ENCODE data around the gene EEF1AKMT3. TPM values are rescaled to one million over a fixed set of nuclear protein-coding genes. Genes with fewer than 3 reads are reported as not detected.

EEF1AKMT3 gene
- total RNA-seq, 5 donors from 2014 or later (not counting 1 experiment from before 2014, with no cell fraction given) = 2.4 to 5.1 (median 3.4) TPM

DNA sequence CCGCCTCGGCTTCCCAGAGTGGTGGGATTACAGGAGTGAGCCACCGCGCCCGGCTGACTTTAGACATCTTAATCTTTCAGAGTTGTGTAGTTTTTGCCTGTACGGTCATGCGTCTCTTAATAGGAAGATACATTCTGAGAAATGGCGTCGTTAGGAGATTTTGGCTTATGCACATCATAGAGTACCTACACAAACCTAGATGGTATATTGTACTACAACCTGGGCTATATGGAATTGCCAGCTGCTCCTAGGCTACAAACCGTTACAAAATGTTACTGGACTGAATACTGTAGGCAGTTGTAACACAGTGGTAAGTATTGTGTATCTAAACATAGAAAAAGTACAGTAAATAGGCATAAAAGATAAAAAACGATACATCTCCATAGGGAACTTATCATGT, 11.4 kb downstream of the EEF1AKMT3 start:
- ChIA-PET POLR2A (interaction anchor here in 1 of 2 donors (0.6 kb wide), 1 partner anchor 27 kb away, joined by 3 read pairs; no protein-coding TSS in a partner anchor), CTCF (interaction anchor here (0.7 to 1.3 kb wide), 4 partner anchors 15 to 120 kb away, joined by 3 to 4 read pairs (median 4); no protein-coding TSS in a partner anchor)
- Mint-ChIP-seq H3K4me1 (peaks cover 50 to 54% (median 52%) of the 10 kb centered on the region in 3 donors), H3K4me3 (peak overlapping the region; percentile 62 to 100 (median 77)), H3K9me3 (no peaks in the 10 kb centered on the region), H3K27me3 (no peaks in the 10 kb centered on the region), H3K27ac (peak overlapping the region in 1 of 2 donors; percentile 44), H3K36me3 (peaks cover 23% of the 10 kb centered on the region)
- no peak for DNase-seq
- Histone ChIP-seq H3K4me1 (ENCODE audit: control insufficient read depth in 1 of 2, extremely low read depth in 1 of 2, insufficient read depth in 2 of 2, low read length in 2 of 2) (peaks cover 22 to 40% of the 10 kb centered on the region in 2 experiments), H3K27me3 (replicated peaks in 1 of 2; ENCODE audit: control insufficient read depth in 2 of 2, extremely low read depth in 1 of 2, insufficient read depth in 2 of 2, low read length in 1 of 2) (no peaks in the 10 kb centered on the region), H3K36me3 (ENCODE audit: control insufficient read depth in 2 of 2, extremely low read depth in 1 of 2, insufficient read depth in 1 of 2, low read length in 1 of 2) (peaks cover 0 to 34% of the 10 kb centered on the region in 2 donors), H3K4me3 (ENCODE audit: control insufficient read depth in 1 of 2, extremely low read depth in 1 of 2, low read length in 1 of 2) (no peak overlapping the region), H3K9me3 (no peaks in the 10 kb centered on the region), H3K27ac (ENCODE audit: low read length) (no peak overlapping the region)
- no peak for ATAC-seq (replicated peaks in 1 of 4)
- WGBS (ENCODE audit: insufficient coverage) = no CpG with 5 or more reads among the region's 11 CpGs

- peaks cover 3 to 6% (median 4%) of the 10 kb centered on the region in 3 donors for H3K4me1 Mint-ChIP-seq
- WGBS (ENCODE audit: insufficient coverage) = 40% methylated on average over 1 of the region's 1 CpG
- DNase-seq (no peak), ATAC-seq (replicated peaks in 1 of 4) (no peak)
- H3K4me3 Mint-ChIP-seq = no peak overlapping the region
- Histone ChIP-seq H3K27ac (ENCODE audit: low read length) (no peak overlapping the region), H3K4me3 (ENCODE audit: control insufficient read depth in 1 of 2, extremely low read depth in 1 of 2, low read length in 1 of 2) (no peak overlapping the region), H3K9me3 (no peaks in the 10 kb centered on the region), H3K36me3 (ENCODE audit: control insufficient read depth in 2 of 2, extremely low read depth in 1 of 2, insufficient read depth in 1 of 2, low read length in 1 of 2) (peaks cover 3 to 69% of the 10 kb centered on the region in 2 donors), H3K4me1 (ENCODE audit: control insufficient read depth in 1 of 2, extremely low read depth in 1 of 2, insufficient read depth in 2 of 2, low read length in 2 of 2) (no peaks in the 10 kb centered on the region), H3K27me3 (replicated peaks in 1 of 2; ENCODE audit: control insufficient read depth in 2 of 2, extremely low read depth in 1 of 2, insufficient read depth in 2 of 2, low read length in 1 of 2) (no peaks in the 10 kb centered on the region)
- POLR2A ChIA-PET = interaction anchor here in 1 of 2 donors (0.8 kb wide), 1 partner anchor 39 kb away, joined by 3 read pairs; no protein-coding TSS in a partner anchor
- no peak overlapping the region for H3K27ac Mint-ChIP-seq
- CTCF ChIA-PET = interaction anchor here (0.8 to 1.3 kb wide), 2 partner anchors 11 to 105 kb away, joined by 3 to 4 read pairs; partner anchors contain the start of gene TSFM (in 1 of the 2)
- H3K27me3 Mint-ChIP-seq = no peaks in the 10 kb centered on the region
- peaks cover 38% of the 10 kb centered on the region for H3K36me3 Mint-ChIP-seq
- no peaks in the 10 kb centered on the region for H3K9me3 Mint-ChIP-seq
Measured at GRCh38 chr12:57793920-57794319, 21.5 kb downstream of the EEF1AKMT3 start.

GRCh38 chr12:57795354-57795753, 22.9 kb downstream of the EEF1AKMT3 start:
- Mint-ChIP-seq H3K4me3 (no peak overlapping the region), H3K9me3 (no peaks in the 10 kb centered on the region), H3K36me3 (peaks cover 41% of the 10 kb centered on the region), H3K27ac (no peak overlapping the region), H3K4me1 (peaks cover 3 to 6% (median 4%) of the 10 kb centered on the region in 3 donors), H3K27me3 (no peaks in the 10 kb centered on the region)
- H3K4me1 ChIP-seq (ENCODE audit: control insufficient read depth in 1 of 2, extremely low read depth in 1 of 2, insufficient read depth in 2 of 2, low read length in 2 of 2) = no peaks in the 10 kb centered on the region
- no peak overlapping the region for H3K4me3 ChIP-seq (ENCODE audit: control insufficient read depth in 1 of 2, extremely low read depth in 1 of 2, low read length in 1 of 2)
- CTCF ChIA-PET = no interaction called here
- DNase-seq (no peak), ATAC-seq (replicated peaks in 1 of 4) (no peak)
- no peak overlapping the region for H3K27ac ChIP-seq (ENCODE audit: low read length)
- no peaks in the 10 kb centered on the region for H3K9me3 ChIP-seq
- no CpG with 5 or more reads among the region's 6 CpGs for WGBS (ENCODE audit: insufficient coverage)
- POLR2A ChIA-PET = no interaction called here
- no peaks in the 10 kb centered on the region for H3K27me3 ChIP-seq (replicated peaks in 1 of 2; ENCODE audit: control insufficient read depth in 2 of 2, extremely low read depth in 1 of 2, insufficient read depth in 2 of 2, low read length in 1 of 2)
- peaks cover 3 to 70% of the 10 kb centered on the region in 2 donors for H3K36me3 ChIP-seq (ENCODE audit: control insufficient read depth in 2 of 2, extremely low read depth in 1 of 2, insufficient read depth in 1 of 2, low read length in 1 of 2)

GRCh38 chr12:57796996-57797395, 24.6 kb downstream of the EEF1AKMT3 start:
- POLR2A ChIA-PET = no interaction called here
- no peak overlapping the region for H3K4me3 ChIP-seq (ENCODE audit: control insufficient read depth in 1 of 2, extremely low read depth in 1 of 2, low read length in 1 of 2)
- Mint-ChIP-seq H3K9me3 (no peaks in the 10 kb centered on the region), H3K4me3 (no peak overlapping the region), H3K4me1 (peaks cover 0 to 3% (median 2%) of the 10 kb centered on the region in 3 donors), H3K27me3 (no peaks in the 10 kb centered on the region), H3K36me3 (peaks cover 39% of the 10 kb centered on the region), H3K27ac (no peak overlapping the region)
- H3K36me3 ChIP-seq (ENCODE audit: control insufficient read depth in 2 of 2, extremely low read depth in 1 of 2, insufficient read depth in 1 of 2, low read length in 1 of 2) = peaks cover 3 to 68% of the 10 kb centered on the region in 2 donors
- DNase-seq (no peak), ATAC-seq (replicated peaks in 1 of 4) (no peak)
- WGBS (ENCODE audit: insufficient coverage) = no CpG with 5 or more reads among the region's 1 CpG
- H3K27me3 ChIP-seq (replicated peaks in 1 of 2; ENCODE audit: control insufficient read depth in 2 of 2, extremely low read depth in 1 of 2, insufficient read depth in 2 of 2, low read length in 1 of 2) = no peaks in the 10 kb centered on the region
- H3K9me3 ChIP-seq = no peaks in the 10 kb centered on the region
- H3K4me1 ChIP-seq (ENCODE audit: control insufficient read depth in 1 of 2, extremely low read depth in 1 of 2, insufficient read depth in 2 of 2, low read length in 2 of 2) = no peaks in the 10 kb centered on the region
- no peak overlapping the region for H3K27ac ChIP-seq (ENCODE audit: low read length)
- CTCF ChIA-PET = no interaction called here

GRCh38 chr12:57797933-57798332, 25.5 kb downstream of the EEF1AKMT3 start:
- no peak for ATAC-seq (replicated peaks in 1 of 4)
- H3K36me3 ChIP-seq (ENCODE audit: control insufficient read depth in 2 of 2, extremely low read depth in 1 of 2, insufficient read depth in 1 of 2, low read length in 1 of 2) = peaks cover 0 to 67% of the 10 kb centered on the region in 2 donors
- POLR2A ChIA-PET = no interaction called here
- no peaks in the 10 kb centered on the region for H3K9me3 Mint-ChIP-seq
- no peaks in the 10 kb centered on the region for H3K27me3 Mint-ChIP-seq
- CTCF ChIA-PET = interaction anchor here in 1 of 2 donors (0.8 to 1.0 kb wide), 2 partner anchors 15 to 29 kb away, joined by 3 to 4 read pairs; partner anchors contain the start of gene TSFM
- H3K4me1 Mint-ChIP-seq = peaks cover 0 to 2% (median under 1%) of the 10 kb centered on the region in 3 donors
- no peak for DNase-seq
- WGBS (ENCODE audit: insufficient coverage) = no CpG with 5 or more reads among the region's 1 CpG
- H3K4me1 ChIP-seq (ENCODE audit: control insufficient read depth in 1 of 2, extremely low read depth in 1 of 2, insufficient read depth in 2 of 2, low read length in 2 of 2) = no peaks in the 10 kb centered on the region
- H3K36me3 Mint-ChIP-seq = peaks cover 44% of the 10 kb centered on the region
- no peaks in the 10 kb centered on the region for H3K27me3 ChIP-seq (replicated peaks in 1 of 2; ENCODE audit: control insufficient read depth in 2 of 2, extremely low read depth in 1 of 2, insufficient read depth in 2 of 2, low read length in 1 of 2)
- no peak overlapping the region for H3K4me3 Mint-ChIP-seq
- H3K27ac Mint-ChIP-seq = peak overlapping the region in 1 of 2 donors; percentile 5
- no peak overlapping the region for H3K27ac ChIP-seq (ENCODE audit: low read length)
- H3K9me3 ChIP-seq = no peaks in the 10 kb centered on the region
- H3K4me3 ChIP-seq (ENCODE audit: control insufficient read depth in 1 of 2, extremely low read depth in 1 of 2, low read length in 1 of 2) = no peak overlapping the region

DNA sequence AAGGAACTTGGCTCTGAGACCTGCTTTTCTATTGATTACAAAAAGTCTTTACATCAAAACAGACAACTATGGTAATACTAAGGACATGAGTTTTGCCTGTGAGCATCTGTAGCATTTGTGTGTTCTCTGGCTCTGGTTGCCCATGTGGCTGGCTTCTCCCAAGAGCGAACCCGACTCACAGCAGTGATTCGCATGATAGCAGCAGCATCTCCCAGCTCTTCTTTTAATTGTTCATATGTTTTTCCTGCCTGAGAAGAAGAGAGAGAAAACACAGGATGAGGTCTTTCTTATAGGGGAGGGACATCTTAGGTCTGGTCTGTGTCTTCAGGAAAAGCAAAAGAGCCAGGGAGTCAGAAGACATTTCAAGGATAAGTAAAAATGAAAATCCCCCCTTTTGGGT, 28.6 kb downstream of the EEF1AKMT3 start:
- H3K36me3 ChIP-seq (ENCODE audit: control insufficient read depth in 2 of 2, extremely low read depth in 1 of 2, insufficient read depth in 1 of 2, low read length in 1 of 2) = peaks cover 0 to 49% of the 10 kb centered on the region in 2 donors
- no peak overlapping the region for H3K4me3 ChIP-seq (ENCODE audit: control insufficient read depth in 1 of 2, extremely low read depth in 1 of 2, low read length in 1 of 2)
- CTCF ChIA-PET = interaction anchor here in 1 of 2 donors (0.7 to 1.7 kb wide), 3 partner anchors 34 to 44 kb away, joined by 3 to 4 read pairs (median 3); no protein-coding TSS in a partner anchor
- Mint-ChIP-seq H3K4me3 (no peak overlapping the region), H3K27ac (no peak overlapping the region), H3K9me3 (no peaks in the 10 kb centered on the region), H3K27me3 (no peaks in the 10 kb centered on the region), H3K36me3 (peaks cover 40% of the 10 kb centered on the region), H3K4me1 (no peaks in the 10 kb centered on the region)
- ATAC-seq (replicated peaks in 1 of 4) (no peak), DNase-seq (no peak)
- POLR2A ChIA-PET = no interaction called here
- H3K27me3 ChIP-seq (replicated peaks in 1 of 2; ENCODE audit: control insufficient read depth in 2 of 2, extremely low read depth in 1 of 2, insufficient read depth in 2 of 2, low read length in 1 of 2) = no peaks in the 10 kb centered on the region
- H3K9me3 ChIP-seq = no peaks in the 10 kb centered on the region
- WGBS (ENCODE audit: insufficient coverage) = no CpG with 5 or more reads among the region's 3 CpGs
- no peaks in the 10 kb centered on the region for H3K4me1 ChIP-seq (ENCODE audit: control insufficient read depth in 1 of 2, extremely low read depth in 1 of 2, insufficient read depth in 2 of 2, low read length in 2 of 2)
- no peak overlapping the region for H3K27ac ChIP-seq (ENCODE audit: low read length)

All from T-cell (primary cell).